Measurements from ENCODE around the gene CUTA. TPM values are rescaled to one million over a fixed set of nuclear protein-coding genes. Genes with fewer than 3 reads are reported as not detected.
A peak's percentile ranks its signal among the peaks of the same experiment; 100 is the strongest.

Gene CUTA
- total RNA-seq, 1 donor, result 106 TPM

GRCh38 chr6:33455051-33455450 lies 37.1 kb upstream of the CUTA start:
- TF ChIP-seq CTCF (IDR thresholded peaks at IDR 0.05; ENCODE audit: insufficient read depth, low read length), result no peak
- no peak for DNase-seq (ENCODE audit: low read depth)
- H3K4me3 ChIP-seq (ENCODE audit: low read depth, low read length), result peak overlapping the region; percentile 96

- TF ChIP-seq CTCF (IDR thresholded peaks at IDR 0.05; ENCODE audit: insufficient read depth, low read length), result no peak
Observed at GRCh38 chr6:33454009-33454946, 36.4 kb upstream of the CUTA start, which contains the start of gene ZBTB9. Gene ZBTB9 (plus strand): TSS chr6:33454576. CDS start chr6:33455101, 525 bp downstream.

GRCh38 chr6:33453393-33454008 lies 35.6 kb upstream of the CUTA start:
- H3K4me3 ChIP-seq (ENCODE audit: low read depth, low read length), result peak overlapping the region; percentile 96
- DNase-seq (ENCODE audit: low read depth), result peak; percentile 14
- TF ChIP-seq CTCF (IDR thresholded peaks at IDR 0.05; ENCODE audit: insufficient read depth, low read length), result no peak

More at GRCh38 chr6:33454009-33454946, 36.4 kb upstream of the CUTA start, which contains the start of gene ZBTB9:
- H3K4me3 ChIP-seq (ENCODE audit: low read depth, low read length), result peak within 1 kb of the TSS; percentile 96
- DNase-seq (ENCODE audit: low read depth), result peak; percentile 95

- no peak for DNase-seq (ENCODE audit: low read depth)
- no peak overlapping the region for H3K4me3 ChIP-seq (ENCODE audit: low read depth, low read length)
- TF ChIP-seq CTCF (IDR thresholded peaks at IDR 0.05; ENCODE audit: insufficient read depth, low read length), result no peak
Observed at GRCh38 chr6:33452496-33452895, 34.6 kb upstream of the CUTA start.

- no peak overlapping the region for H3K4me3 ChIP-seq (ENCODE audit: low read depth, low read length)
- TF ChIP-seq CTCF (IDR thresholded peaks at IDR 0.05; ENCODE audit: insufficient read depth, low read length), result no peak
- no peak for DNase-seq (ENCODE audit: low read depth)
Observed at GRCh38 chr6:33451606-33452005, 33.7 kb upstream of the CUTA start.

GRCh38 chr6:33450434-33450833 lies 32.5 kb upstream of the CUTA start:
- DNase-seq (ENCODE audit: low read depth), result no peak
- H3K4me3 ChIP-seq (ENCODE audit: low read depth, low read length), result no peak overlapping the region
- no peak for TF ChIP-seq CTCF (IDR thresholded peaks at IDR 0.05; ENCODE audit: insufficient read depth, low read length)
